Fibroblast of peridontal ligament (primary cell): ENCODE measurements around the gene CEP112.

Experiments used
- DNase-seq: peaks from one replicate; pipeline ENCODE4 v3.0.0-alpha.2; 2010; ENCODE audit errors: extremely low read depth

CEP112 gene

DNA sequence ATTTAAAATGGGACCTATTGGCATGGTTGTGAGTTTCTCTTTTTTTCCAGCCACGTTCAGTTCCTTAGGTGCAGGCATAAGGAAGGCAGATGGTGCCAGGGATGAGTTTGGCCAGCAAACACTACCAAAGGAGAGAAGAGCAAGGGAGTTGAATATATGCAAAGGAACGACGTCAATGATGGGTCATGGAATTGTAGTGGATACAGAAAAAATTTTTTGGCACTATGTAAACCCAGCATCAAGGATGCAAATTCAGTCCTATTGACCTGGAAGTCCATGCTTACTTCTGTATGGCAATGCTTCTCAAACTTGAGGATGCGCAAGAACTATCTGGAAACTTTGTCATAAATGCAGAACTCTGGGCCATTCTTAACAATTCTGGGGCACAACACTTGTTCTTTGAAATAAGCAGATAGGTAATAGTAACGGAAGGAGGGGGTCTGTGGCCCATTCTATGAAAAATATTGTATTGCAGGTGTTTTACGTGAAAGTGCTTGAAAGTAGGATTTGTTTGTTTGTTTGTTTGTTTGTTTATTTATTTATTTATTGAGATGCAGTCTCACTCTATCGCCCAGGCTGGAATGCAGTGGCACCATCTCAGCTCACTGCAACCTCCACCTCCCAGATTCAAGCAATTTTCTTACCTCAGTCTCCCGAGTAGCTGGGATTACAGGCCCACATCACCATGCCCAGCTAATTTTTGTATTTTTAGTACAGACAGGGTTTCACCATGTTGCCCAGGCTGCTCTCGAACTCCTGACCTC, 19.3 kb upstream of the CEP112 start:
- no peak for DNase-seq

DNA sequence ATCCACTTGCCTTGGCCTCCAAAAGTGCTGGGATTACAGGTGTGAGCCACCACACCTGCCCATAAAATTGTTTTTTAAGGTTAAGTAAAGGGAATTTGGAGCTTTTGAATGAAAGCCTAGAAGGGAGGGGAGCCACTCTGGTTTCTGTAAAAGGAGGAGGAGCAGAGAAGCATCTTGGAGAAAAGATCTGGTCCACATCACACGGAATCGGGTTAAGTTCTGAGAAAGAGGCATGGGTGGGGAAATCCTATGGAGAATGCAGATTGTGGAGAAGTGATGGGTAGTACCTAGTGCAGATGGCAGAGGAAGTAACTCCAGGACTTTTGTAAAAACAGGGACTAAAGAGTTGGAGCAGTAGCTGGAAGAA, 18.3 kb upstream of the CEP112 start:
- DNase-seq, result no peak

DNA sequence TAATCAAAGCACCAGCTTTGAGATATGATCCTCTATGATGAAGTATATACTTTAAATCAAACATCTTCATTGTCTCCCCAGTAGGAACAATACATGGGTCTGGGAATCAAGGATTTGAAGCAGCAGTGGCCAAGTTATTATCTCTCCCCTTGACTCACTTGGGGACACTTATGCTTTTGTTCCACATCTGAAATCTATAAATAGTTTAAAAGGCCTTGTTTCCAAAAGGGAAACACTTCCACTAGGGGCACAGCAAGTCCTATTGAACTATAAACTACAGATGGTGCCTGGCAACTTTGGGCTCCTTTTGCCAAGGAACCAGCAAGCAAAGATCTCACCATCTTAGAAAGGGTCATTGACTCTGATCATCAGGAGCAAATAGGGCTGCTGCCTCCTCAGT, 16.0 kb upstream of the CEP112 start:
- DNase-seq, result no peak

DNA sequence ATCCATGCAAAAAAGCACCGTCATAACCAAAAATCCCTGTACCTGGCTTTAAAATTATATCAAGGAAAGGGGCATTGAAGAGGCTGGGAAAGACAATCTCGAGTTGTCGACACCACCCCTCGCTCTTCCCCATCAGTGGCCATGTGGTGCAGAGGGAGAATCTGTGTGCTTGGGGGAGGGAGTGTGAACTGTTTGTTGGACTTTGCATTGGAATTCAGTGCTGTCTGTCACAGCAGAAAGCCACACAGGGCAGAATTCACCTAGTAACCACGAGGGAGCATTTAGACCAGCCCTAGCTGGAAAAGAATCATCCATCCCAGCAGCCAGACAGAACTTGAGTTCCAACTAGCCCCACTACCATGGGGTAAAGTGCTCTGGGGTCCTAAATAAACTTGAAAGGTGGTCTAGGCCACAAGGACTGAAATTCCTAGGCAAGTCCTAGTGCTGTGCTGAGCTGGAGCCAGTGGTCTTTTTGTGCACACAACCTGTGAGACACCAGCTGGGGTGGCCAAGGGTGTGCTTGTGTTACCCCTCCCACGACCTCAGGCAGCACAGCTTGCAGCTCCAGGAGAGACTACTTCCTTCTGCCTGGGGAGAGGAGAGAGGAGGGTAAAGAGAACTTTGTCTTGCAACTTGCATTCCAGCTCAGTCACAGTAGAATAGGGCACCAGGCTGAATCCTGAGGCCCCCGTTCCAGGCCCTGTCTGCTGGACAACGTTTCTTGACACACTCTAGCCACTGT, 11.5 kb upstream of the CEP112 start:
- no peak for DNase-seq

DNA sequence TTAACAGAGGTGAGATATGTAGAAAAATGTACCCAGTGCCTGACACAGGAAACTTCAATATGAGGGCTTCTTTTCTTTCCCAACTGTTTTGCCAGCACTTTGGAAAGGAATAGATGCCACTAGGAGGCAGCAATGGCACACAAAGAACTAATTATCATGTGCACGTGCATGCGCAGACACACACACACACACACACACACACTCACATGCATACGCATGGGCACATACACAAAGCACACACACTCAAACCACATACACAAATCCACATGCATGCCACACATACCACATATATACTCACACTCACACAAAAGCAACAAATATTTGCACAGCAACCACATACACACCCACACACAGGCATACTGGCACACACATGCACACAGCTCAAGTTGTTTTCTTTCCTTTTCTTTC, 8.8 kb upstream of the CEP112 start:
- peak; percentile 84 for DNase-seq

DNA sequence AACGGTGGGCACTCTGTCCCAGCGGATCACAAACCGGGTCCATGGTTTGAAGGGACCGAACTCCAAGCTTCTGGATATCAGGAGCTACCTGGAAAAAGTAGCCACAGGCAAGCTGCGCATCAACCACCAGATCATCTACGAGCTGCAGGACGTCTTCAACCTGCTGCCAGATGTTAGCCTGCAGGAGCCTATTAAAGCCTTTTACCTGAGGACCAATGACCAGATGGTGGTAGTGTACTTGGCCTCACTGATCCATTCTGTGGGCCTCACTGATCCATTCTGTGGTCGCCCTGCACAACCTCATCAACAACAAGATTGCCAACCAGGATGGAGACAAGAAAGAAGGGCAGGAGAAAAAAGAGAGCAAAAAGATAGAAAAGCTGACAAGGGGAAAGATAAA, 6.3 kb upstream of the CEP112 start:
- no peak for DNase-seq

DNA sequence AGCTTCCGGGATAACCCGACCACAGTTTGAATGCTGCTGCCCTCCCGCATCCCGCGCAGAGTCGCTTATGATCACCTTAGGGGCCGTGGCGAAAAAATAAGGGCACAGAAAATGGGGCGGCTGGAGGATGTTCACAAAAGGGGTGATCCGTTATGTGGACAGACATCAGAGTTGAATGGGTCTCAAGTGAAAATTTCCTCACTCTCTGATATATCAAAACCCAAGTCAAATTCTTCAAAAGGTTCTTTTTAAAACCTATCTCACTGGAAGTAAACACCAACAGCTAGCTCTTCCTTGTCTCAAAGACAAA, 400 bp upstream of the CEP112 start:
- peak; percentile 22 for DNase-seq

DNA sequence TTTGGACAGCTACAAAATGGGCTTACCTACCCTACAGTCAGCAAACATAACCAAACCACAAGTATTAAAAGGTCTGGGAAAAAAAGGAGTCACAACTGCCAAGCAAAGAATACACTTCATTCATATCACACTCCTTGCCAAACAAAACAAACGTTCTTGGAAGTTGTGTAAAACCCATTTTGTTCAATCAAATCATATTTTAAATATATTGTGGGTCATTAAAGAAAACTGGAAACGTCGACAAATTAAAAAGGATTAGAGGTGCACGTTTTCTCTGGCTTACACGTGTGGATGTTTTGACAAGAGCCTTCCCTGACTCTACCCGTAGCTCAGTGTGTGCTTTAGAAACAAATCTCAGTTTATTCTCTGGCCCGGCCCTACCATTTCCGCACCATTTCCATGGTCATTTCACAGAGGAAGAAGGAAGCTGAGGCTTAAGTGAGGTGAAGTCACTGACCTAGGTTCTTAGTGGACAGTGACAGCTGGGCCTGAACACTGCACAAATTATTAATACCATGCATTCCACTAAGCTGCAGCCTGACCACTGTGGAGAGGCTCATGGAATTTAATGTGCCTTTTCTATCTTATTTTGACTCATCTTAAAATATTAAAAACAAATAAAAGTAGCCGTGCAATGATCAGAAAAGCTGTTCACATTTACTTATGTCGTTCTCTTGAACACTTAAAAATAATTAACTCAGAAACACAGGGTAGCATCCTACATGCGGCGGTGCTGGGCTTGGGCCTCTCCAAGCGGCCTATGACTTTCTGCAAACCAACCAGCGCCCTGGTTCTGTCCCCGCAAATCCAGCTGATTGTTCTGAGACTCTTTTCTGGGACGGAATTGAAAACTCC, 968 bp downstream of the CEP112 start:
- DNase-seq, result peak; percentile 58

DNA sequence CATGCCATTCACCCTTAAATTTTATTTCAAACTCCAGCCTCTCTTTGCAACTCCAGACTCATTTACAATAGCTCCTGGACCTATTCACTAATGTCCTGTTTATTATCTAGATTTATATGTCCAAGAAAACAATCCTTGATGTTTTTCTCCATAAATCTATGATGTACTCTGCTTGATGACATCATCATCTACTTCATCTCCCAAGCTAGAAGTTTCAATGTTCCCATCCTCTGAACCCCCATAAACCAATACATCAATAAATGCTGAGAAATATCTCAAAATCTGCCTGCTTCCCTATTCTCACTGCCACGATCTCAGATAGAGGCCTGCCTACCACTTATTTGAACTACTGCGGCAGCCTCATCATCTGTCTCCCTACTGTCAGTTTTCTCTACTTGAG, 4.2 kb downstream of the CEP112 start:
- no peak for DNase-seq

DNA sequence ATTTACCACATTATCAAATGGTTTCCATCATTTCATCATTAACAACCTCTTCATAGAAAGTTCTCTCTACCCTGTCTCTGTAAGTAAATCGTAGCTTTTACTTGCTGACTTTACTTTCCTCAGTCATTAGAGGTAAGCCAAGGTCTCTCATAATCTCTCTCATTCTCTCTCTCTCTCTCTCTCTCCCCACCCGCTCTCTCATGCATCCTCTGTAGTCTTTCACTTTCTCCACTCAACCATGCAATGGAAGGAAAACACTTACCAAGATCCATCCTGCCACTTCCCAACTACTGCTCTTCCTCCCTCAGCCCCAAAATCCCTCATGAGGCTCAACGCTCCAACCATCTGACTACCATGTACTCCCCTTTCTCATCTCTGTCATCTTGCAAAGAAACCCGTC, 6.1 kb downstream of the CEP112 start:
- DNase-seq, result no peak

DNA sequence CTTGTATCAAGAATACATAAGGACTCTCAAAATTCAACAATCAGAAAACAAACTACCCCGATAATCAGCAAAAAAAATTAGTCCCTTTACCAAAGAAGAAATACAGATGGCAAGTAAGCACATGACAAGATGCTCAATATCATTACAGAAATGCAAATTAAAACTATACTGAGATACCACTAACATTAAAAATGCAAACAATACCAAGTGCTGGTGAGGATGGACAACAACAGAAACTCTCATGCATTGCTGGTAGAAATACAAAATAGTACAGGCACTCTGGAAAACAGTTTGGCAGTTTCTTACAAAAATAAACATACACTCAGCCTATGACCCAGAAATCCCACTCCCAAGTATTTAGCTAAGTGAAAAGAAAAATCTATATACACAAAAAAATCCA, 7.5 kb downstream of the CEP112 start:
- no peak for DNase-seq

DNA sequence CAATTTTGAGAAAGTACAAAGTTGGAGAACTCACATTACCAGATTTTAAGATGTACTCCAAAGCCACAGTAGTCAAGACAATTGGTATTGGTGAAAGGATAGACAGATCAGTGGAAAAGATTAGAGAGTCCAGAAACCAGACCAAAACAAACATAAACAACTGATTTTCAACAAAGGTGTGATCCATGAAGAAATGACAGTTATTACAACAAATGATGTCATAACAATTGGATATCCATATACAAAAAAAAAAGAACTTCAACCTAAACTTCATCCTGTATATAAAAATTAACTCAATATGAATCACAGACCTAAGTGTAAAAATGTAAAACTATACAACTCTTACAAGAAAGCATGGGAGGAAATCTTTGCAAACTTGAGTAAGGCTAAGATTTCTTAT, 8.4 kb downstream of the CEP112 start:
- no peak for DNase-seq

DNA sequence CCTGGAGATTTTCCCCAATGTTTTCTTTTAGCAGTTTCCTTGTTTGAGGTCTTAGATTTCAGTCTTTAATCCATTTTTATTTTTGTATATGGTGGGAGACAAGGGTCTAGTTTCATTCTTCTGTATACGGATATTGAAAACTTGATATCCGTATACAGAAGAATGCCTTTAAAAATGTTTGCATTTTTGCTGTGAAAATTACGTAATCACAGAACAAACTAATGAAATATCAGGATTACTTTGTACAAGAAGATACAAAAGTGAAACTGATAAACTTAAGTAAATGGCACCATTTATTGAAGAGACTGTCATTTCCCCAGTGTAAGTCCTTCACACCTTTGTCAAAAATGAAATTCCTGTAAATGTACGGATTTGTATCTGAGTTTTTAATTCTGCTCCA, 13.3 kb downstream of the CEP112 start:
- no peak for DNase-seq

DNA sequence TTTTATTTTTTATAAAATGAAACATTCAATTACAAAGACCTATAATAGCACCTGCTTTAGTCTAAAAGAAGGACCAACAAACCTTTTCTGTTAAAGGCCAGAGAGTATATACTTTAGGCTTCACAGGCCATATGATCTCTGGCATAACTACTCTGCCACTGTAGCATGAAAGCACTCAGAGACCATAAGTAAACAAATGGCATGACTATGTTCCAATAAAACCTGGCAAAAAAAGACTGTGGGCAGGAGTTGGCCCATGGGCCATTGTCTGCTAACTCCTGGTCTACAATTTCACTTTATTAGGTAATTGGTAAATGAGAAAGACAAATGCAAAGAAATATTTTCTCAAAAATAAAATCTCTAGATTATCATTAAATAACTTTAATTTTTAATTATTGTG, 14.9 kb downstream of the CEP112 start:
- DNase-seq, result no peak

DNA sequence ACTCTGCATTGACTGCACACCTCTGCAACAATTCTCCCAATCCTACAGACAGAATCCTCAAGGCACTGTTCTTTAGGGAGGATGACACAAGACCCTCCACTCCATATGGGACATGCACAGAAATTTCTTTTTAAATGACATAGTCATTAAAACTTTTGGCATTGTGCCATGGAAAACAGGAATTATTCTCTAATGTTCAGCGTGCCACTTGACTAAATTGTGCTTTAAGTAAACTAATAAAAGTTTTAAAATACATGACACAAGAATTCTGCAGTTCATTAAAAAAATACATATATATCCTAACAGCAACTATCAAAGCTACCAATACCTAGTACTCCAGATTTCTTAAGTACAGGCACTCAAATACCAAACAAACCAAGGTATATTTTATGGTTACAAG, 16.0 kb downstream of the CEP112 start:
- DNase-seq, result no peak

DNA sequence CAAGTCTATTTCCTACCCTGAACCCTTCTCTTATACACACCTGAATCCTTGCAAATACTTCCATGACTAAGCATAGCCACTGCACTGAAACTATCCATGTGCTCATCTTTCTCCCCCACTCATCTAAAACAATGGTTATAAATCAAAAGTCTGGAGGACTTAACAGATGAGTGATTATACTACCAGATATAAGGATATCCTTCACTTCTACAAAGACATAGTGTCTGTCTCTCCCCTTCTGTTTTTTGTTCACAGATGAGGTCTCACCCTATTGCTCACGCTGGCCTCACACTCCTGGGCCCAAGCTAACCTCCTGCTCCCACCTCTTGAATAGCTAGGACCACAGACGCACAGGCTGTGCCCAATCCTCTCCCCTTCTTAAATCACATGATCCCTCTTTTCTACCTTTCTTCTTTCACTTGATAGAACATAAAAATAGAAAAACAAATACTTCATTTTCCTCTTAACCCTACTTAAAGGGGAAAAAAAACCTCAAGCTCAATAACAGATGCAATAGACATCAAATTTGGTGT, 19.2 kb downstream of the CEP112 start:
- no peak for DNase-seq

DNA sequence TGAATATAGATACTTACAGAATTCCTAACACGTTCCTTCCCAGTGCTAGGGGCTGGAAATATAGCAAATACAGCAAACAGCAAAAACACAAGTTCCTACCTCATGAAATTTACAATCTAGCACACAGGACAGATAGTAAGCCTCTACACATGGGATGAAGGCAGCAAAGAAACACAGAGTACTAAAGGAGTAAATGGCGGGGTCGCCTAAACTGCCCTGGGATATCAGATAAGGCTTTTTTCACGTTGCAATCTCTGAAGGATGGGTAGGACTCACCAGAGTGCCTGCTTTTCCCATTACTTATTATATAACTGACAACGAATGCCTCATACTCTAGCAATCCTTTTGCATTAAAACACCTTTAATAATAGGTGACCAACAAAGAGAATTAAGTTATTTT, 19.8 kb downstream of the CEP112 start:
- no peak for DNase-seq

DNA sequence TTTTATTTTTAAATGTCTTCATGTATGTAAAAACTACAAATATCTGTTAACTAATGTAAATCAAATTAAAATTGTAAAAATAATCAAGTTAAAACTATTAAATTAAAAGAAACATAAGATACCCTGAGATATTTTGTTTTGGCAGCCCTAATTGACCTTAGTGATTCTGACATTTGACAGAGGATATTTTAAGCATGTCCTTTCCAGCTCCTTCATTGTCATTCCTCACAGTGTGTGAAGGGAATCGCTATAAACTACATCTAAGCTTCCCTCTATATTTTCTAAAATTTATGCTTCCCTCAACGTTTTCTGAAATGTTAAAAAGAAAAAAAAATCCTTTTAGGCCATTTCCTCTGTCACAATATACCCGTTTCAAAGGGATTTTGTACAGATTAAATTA, 20.2 kb downstream of the CEP112 start:
- DNase-seq, result no peak

DNA sequence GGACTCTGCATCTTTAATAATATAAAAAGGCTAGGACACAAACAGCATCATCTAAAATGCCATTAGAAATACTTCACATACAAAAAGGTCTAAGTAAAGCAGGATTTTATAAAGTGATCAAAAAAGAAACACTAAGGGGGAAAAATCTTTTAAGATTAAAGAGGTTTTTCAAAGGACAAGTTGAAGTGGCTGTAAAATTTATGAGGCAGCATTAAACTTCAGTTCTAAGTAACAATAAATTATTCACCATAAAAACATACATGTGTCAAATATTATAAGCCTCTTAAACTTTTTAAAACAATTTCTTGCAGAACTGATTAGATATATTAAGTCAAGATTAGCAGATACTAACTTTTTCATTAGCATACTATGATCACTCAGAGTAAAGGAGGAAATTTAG, 20.8 kb downstream of the CEP112 start:
- no peak for DNase-seq

DNA sequence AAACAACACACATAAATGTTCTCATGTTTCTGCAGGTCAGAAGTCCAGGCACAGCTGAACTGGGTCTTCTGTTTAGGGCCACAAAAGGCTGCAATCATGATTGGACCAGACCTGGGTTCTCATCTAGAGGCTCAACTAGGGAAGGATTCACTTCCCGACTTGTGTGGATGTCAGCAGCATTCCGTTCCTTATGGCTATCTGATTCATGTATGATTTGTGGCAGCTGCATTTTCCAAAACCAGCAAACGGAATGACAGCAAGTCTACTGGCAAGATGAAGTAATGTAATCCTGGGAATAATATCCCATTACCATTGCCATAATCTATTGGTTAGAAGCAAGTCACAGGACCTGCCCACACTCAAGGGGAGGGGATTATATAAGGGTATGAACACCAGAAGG, 22.1 kb downstream of the CEP112 start:
- peak; percentile 26 for DNase-seq

DNA sequence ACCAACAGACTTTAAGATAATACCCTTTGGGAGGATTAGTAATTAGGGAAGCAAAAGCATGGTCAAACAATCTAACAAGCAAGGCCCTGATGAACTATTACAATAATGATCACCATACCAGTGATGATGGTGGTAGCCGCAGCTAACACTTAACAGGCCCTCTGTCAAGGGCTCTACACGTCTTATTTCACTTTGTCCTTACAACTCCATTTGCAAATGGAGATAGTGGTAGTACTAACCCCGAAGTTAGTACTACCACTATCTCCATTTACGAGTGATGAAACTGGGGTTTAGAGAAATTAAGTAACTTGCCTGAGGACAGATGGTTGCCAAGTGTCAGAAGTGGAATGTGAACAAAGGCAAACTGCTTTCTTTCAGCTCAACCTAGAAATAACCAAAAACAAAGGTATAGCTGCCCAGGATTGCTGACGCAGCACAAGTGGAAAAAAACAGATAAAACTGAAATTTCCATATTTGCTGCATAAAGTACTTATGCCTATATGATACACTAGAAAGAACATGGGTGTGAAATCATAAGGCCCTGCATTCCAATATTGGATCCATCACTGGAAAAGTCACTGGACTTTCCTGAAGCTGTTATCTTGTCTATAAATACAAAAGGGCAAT, 24.6 kb downstream of the CEP112 start:
- DNase-seq, result no peak

DNA sequence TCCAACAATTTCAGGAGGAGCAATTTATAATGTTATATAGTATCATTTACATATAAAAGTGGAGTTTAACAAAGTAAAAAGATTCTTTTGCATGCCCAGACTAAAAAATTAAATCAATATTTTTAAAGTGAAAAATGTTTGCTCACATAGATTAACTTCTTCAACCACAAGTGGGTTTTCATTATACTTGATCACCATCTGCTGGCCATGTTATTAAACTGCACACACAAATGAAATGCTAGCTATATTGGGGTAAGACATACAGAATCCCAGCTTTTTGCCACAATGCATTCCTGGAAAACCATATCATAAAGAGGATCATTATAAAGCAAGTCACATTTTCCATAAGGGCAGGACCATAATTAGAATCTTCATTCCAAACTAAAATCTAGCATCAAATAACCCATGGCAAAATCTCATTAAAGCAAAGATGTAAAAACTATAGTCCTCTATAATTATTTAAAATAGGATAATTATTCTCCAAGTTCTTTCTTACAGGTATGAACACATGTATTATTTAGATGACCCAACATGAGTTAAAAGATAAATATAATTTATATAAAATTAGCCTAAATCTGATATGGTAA, 26.3 kb downstream of the CEP112 start:
- DNase-seq, result peak; percentile 85
